Smooth muscle cell of the coronary artery (primary cell): ENCODE results near the gene RANBP2. TPM values are rescaled to one million over a fixed set of nuclear protein-coding genes. Genes with fewer than 3 reads are reported as not detected.

Source experiments
- total RNA-seq: library from RNA; depleted of rRNA; stranded (reverse); fragments of >200 nt; gene quantifications from 2 replicates; pipeline ENCODE4 v1.2.3, GENCODE V29; 2014; ENCODE audit warnings: low replicate concordance

RANBP2 gene
- 28.7 and 44.3 TPM in 2 replicates for total RNA-seq

DNA sequence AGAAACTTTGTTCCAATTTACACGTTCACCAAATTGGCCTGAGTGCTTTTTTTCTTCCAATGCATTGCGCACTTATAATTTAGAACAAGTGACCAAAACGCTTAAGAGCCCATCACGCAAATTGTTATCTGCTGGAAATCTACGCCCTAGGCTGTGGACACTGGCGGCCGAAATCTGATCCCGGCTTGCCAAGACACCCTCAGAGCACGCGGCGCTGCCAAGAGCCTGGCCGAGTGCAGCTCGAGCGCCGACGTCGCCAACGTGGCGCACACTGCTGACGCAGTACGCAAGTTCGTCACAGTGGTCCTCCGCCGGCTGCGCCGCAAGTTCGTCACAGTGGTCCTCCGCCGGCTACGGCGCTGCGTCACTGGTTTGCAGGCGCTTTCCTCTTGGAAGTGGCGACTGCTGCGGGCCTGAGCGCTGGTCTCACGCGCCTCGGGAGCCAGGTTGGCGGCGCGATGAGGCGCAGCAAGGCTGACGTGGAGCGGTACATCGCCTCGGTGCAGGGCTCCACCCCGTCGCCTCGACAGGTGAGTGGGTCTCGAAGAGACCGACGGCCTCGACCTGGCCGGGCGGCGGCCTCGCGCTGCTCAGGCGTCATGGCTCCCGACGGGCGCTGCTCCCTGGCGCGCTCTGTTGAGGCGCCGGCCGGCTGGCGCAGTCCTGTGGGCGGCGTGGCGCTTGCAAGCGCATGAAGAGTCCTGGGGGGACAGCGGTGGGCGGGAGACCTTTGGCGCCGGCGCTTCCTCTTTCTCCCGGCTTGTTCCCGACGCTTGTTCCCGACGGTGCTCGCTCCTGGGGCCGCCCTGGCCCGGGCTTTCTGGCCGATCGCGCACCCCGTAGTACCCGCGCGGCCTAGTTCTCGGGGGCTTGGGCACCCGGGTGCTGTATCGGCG, at the start of gene RANBP2:
Gene RANBP2, plus strand, starts transcription at position 334 of the 896 bp plus-strand sequence. Its CDS starts 125 bp downstream, at position 459.

GRCh38 chr2:108786354-108787215, 67.3 kb downstream of the RANBP2 start, which contains the start of gene CCDC138:
Gene CCDC138 (plus strand): TSS chr2:108786771. CDS start chr2:108786823, 52 bp downstream.

Other genes starting within 250 kb of the RANBP2 start
- 57.4 and 92.6 TPM in 2 replicates for gene LIMS1, start 185.0 kb upstream of the RANBP2 start, total RNA-seq
- gene CCDC138, start 67.3 kb downstream of the RANBP2 start, total RNA-seq: 2.8 and 3.0 TPM in 2 replicates